Measurements from ENCODE around the gene SND1.

DNA sequence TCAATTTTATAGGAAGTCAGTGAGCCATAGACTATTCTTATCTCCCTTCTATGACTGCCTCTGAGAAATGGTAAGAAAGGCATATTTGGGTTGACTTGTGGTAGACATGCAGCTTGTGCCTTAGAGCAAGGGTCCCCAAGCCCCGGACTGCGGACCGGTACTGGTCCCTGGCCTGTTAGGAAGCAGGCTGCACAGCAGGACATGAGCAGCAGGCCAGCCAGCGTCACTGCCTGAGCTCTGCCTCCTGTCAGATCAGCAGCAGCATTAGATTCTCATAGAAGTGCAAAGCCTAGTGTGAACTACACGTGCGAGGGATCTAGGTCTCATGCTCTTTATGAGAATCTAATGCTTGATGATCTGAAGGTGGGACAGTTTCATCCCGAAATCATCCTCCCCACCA is 180.6 kb downstream of the SND1 start:
- no peak for TF ChIP-seq EZH2 (IDR thresholded peaks at IDR 0.05)
- TF ChIP-seq POLR2AphosphoS5 (IDR thresholded peaks at IDR 0.05; ENCODE audit: borderline replicate concordance, low read depth, low read length) = no peak
- no peak for TF ChIP-seq FOXP2 (optimal IDR thresholded peaks at IDR 0.05; ENCODE audit: control extremely low read depth, extremely low read length, insufficient read depth)
